Renal cortical epithelial cell (primary cell): Measurements from ENCODE around the gene IQCM. TPM values are rescaled to one million over a fixed set of nuclear protein-coding genes. Genes with fewer than 3 reads are reported as not detected.

Source experiments
- DNase-seq: peaks from one replicate; pipeline ENCODE4 v3.0.0-alpha.2; 2011; ENCODE audit warnings: low read depth
- total RNA-seq: library from RNA; depleted of rRNA; stranded (reverse); fragments of >200 nt; gene quantifications from 2 replicates; pipeline ENCODE4 v1.2.3, GENCODE V29; 2014

The IQCM gene
- total RNA-seq, 1 donor from 2014 or later, result not detected

- peak; percentile 16 for DNase-seq
Observed at GRCh38 chr4:149306537-149306936, 509.1 kb downstream of the IQCM start.
